Activated CD8-positive, alpha-beta memory T cell treated with anti-CD3 and anti-CD28 coated beads for 1 hour (primary cell): ENCODE results near the gene P2RX2.

ENCODE experiments used
- DNase-seq, 2 donors: peaks; one replicate each; pipeline ENCODE4 v3.0.0-alpha.2; 2020; ENCODE audit warnings: low read depth in 1 of 2; ENCODE audit errors: extremely low read depth in 1 of 2

The P2RX2 gene

DNA sequence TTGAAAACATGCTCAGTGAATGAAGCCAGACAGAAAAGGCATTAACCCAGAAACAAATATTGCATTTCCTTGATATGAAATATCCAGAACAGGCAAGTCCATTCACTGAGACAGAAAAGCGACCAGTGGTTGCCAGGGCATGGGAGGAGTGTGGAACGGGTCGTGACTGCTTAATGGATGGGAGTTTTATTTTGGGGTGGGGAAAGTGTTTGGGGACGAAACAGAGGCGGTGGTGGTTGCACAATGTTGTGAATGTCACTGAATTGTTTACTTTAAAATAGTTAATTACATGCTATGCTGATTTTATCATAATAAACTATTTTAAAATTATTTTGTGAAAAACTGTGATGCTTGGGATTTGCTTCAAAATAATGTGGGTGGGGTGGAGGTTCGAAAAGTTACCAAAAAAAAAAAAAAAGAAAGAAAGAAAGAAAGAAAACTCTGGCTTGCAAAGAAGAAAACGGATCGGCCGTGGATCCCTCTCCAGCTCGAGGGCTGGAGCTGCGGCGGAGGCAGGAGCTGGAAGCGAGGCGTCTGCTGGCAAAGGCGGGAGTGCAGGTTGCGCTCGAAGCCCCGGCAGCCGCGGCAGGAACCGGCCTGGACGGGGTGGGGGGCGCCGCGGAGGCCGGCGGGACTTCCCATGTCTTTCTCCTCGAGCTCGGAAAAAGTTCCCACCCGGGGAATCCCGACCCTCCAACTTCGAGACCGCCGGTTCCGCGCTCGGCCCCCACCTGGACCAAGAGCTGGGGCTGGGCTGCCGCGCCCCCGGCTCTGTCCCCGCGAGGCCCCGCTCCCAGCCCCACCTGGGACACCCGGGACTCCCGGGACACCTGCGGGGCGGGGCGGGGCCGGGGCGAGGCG lies 524 bp upstream of the P2RX2 start:
- DNase-seq = no peak

DNA sequence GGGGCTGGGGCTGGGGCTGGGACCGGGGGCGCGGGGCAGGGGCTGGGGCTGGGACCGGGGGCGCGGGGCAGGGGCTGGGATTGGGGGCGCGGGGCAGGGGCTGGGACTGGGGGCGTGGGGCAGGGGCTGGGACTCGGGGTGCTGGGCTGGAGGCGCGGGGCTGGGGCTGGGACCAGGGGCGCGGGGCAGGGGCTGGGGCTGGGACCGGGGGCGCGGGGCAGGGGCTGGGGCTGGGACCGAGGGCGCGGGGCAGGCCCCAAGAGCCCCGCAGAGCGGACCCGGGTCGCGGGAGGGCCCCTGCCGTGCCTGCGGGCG lies 452 bp downstream of the P2RX2 start:
- DNase-seq = no peak

DNA sequence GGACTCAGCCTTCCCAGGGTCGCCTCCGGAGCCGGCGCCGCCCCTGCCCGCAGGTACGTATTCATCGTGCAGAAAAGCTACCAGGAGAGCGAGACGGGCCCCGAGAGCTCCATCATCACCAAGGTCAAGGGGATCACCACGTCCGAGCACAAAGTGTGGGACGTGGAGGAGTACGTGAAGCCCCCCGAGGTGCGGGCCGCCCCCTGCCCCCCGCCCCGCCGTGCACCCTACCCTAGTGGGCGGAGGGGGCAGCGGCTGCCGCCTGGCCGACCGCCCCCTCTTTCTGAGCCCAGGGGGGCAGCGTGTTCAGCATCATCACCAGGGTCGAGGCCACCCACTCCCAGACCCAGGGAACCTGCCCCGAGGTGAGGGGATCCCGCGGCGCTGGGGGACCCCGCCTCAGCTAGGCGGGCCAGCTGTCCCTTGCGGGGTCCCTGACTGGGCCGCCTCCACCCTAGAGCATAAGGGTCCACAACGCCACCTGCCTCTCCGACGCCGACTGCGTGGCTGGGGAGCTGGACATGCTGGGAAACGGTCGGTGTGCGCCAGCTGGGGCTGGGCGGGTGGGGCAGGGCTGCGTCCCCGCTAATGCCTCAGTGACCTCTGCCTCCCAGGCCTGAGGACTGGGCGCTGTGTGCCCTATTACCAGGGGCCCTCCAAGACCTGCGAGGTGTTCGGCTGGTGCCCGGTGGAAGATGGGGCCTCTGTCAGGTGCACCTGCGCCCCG lies 973 bp downstream of the P2RX2 start:
- DNase-seq = no peak

DNA sequence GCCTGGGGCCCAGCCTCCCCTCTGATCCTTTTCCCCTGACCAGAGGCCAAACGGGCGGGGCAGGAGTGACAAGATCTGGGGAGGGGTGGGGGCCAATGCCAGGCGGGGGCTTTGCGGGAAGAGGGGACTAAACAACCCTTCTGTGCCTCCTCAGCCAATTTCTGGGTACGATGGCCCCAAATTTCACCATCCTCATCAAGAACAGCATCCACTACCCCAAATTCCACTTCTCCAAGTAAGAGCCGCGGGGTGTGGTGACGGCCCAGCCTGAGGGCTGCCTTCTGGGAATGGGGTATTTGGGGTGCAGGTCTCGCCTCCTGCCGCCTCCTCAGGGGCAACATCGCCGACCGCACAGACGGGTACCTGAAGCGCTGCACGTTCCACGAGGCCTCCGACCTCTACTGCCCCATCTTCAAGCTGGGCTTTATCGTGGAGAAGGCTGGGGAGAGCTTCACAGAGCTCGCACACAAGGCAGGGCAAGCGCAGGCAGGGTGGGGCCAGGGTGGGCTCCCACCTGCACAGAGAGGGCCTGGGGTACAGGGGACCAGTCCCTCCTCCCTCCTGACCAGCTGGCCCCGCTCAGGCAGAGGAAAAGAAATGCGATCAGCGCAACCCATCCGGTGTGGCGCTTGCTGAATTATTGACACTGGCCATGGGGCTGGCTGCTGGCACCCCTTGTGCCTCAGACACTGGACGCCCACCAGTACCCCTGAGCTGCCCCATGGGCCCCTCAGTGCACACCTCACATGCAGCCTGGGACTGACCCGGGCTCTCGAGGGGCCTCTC lies 1.7 kb downstream of the P2RX2 start:
- no peak for DNase-seq

DNA sequence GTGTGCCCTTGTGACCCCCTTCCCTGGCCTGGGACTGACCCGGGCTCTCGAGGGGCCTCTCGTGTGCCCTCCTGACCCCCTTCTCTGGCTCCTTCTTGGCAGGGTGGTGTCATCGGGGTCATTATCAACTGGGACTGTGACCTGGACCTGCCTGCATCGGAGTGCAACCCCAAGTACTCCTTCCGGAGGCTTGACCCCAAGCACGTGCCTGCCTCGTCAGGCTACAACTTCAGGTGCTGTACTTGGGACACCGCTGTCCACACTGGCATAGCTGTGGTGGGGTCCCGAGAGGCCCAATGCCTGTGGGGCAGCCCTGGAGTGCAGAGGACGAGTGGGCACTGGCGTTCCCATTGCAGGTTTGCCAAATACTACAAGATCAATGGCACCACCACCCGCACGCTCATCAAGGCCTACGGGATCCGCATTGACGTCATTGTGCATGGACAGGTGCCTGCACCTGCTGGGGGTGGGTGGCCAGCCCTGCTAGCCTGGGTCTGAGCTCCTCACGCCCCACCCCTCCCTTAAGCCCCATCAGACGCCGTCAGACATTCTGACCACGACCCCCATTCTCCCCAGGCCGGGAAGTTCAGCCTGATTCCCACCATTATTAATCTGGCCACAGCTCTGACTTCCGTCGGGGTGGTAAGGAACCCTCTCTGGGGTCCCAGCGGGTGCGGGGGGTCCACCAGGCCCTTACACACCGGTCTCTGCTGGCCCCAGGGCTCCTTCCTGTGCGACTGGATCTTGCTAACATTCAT lies 2.5 kb downstream of the P2RX2 start:
- no peak for DNase-seq

DNA sequence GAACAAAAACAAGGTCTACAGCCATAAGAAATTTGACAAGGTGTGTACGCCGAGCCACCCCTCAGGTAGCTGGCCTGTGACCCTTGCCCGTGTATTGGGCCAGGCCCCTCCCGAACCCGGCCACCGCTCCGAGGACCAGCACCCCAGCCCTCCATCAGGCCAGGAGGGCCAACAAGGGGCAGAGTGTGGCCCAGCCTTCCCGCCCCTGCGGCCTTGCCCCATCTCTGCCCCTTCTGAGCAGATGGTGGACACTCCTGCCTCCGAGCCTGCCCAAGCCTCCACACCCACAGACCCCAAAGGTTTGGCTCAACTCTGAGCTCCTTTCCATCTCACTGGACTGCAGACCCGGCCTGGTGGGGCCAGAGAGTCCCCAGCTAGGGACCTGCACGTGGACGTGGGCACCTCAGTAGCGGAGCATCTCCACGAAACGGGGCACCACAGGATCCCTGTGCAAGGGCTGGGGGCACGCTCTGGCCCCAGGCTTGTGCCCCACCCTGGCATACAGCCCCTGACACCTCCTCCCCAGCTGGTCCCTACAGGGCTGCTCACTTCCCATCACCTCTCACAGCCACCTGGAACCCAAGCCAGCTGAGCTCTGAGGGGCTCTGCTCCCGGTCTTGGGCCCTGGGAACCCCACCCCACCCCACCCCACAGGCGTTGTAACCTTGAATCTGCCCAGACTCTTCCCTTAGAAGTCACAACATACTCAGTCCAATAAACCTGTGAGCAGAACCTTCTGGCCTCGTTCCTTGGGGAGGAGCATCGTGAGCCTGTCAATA lies 3.3 kb downstream of the P2RX2 start:
- DNase-seq = no peak

DNA sequence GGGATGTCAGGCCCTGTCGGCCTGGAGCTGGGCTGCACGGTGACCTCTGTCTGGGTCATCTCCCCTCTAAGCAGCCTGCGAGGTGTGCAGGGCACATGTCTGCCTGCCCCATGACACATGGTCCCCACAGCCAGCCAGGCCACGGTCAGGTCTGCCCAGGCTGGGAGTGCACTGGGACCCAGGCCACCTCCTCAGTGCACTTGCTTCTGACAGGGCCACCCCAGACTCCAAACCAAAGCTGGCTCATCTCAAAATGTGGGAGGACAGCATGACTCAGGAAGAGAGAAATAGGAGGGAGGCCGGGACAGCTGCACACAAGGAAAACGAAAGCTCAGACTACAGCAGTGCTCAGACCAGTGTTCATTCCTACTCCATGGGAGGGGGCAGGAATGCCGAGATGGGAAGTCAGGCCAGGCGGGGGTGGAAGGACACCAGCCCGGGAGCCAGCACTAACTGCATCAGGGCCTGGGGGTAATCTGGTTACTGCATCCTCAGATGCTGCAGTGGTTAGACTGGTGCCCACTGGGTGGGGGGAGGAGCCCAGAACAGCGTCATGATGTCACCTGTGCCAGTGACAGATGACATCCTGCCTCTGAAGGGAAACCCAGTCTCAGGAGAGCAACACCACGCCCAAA lies 4.0 kb downstream of the P2RX2 start:
- DNase-seq = no peak

DNA sequence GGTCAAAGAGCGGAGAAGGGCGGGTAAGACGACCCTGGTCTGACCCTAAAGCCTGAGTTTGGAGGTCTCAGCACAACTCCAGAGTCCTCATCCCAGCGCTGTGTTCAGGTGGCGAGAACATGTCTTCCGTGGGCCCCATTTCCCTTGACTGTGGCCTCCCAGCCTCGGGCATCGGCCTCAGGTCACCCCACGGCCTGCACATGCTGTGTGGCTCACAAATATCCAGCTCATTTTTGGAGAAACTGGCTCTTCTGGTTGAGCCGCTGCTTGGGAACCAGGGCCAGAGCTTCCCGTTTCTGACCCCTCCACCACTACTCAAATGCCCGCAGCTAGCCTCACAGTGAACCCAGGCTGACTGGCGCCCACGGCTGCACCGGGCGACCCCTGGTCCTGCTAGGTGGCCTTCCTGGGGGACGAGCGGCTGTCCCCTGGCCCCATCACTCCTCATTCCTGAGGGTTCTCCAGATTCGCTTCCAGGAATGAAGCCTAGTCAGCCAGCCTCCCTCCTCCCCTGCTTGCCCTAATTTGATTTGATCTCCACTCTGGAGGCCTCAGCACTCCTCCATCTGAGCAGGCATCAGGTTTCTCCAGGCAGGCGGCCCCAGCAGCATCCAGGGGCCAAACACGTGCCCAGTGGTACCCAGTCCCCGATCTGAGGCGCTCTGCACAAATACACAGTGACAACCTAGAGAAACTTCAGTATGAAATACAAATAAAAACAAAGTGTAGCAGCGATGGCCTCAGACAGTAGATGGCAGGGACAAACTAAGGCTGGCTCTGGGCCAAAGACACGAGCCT lies 4.7 kb downstream of the P2RX2 start:
- no peak for DNase-seq

DNA sequence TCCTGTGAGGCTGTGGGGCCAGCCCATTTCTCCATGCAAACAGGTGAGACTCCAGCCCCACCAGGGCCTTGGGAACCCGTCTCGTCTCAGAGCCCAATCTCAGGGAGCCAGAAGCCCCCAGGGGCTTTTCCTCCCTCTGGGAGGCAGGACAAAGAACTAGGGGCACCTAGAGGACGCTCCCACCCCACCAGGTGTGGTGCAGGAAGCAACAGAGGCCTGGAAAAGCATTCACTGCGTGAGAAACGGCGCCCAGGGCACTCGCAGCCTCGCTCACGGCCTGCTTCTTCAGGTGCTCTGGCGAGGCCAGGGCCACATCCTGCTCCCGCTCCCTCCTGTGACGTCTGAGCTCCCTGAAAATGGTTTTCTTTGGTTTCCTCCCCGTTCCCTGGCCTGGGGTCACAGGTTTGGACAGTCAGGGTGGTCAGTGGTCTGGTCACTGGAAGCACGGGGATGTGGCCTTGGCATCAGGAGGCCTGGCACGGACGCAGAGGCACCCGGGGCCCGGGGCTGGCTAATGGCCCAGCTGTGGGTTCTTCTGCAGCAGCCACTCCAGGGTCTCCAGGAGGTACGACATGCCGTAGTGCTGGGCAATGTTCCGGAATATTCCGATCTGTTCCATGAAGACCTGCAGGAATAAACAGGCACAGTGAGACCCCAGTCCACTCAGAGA lies 5.7 kb downstream of the P2RX2 start:
- DNase-seq = no peak

DNA sequence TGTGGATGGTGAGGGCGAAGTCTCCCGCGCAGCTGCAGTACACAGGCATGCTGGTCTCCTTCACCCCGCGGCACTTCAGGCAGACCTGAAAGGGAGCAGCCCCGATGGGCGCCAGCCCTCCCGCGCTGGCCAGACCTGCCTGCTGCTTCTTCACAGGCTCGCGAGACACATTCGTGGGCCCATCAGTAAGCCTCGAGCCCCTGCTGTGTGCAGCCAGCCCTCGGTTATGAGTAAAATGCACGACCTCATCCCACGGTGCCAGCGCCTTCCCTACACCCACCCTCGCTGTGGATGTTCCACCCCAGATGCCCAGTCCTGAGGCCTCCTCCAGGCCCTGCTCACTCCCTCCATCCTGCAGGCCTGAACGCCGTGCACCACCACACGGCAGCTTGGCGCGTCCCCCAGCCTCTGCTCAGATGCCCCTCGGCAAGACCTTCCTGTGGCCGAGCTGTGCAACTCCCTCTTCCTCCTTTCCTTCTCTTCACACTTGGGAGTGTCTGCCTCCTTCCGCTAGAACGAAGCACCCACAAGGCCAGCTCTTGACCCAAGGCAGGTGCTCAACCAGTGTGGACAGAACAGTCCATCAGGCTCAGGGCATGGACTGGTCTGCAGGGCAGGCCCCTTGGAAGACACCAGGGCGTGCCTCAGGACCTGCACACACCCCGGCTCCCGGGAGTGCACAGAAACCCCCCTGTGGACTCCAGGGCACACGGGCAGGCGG lies 6.5 kb downstream of the P2RX2 start:
- no peak for DNase-seq

DNA sequence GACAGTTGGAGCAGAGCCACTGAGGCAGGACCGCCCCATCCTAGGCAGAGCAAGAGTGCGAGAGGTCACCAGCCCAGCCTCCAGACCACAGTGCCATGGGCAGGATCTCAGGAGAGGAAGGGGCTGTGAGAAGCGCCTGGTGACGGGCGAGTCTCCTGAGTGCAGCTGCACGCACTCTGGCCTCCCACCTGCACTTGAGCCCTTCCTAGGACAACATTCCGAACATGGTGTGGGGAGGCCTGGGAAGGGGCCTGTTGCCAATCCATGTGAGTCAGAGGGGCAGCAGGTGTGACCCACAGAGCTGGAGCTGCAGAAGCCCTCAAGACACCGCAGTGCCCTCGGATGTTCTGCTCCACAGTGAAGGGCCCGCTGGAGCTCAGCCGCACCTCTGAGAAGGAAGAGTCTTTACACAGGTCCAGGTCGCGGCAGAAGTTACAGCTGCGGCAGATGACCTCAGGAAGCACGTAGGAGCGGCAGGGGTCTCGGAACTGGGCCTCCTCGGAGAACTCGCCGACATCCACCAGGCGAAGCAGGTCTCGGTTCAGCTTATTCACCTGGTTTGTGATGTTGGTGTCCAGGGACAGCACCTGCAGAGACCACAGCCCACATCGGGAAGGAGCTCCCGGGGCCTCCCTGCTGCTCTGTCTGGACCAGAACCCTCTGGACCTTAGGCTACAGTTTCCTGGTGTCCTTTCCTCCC lies 7.3 kb downstream of the P2RX2 start:
- DNase-seq = no peak

DNA sequence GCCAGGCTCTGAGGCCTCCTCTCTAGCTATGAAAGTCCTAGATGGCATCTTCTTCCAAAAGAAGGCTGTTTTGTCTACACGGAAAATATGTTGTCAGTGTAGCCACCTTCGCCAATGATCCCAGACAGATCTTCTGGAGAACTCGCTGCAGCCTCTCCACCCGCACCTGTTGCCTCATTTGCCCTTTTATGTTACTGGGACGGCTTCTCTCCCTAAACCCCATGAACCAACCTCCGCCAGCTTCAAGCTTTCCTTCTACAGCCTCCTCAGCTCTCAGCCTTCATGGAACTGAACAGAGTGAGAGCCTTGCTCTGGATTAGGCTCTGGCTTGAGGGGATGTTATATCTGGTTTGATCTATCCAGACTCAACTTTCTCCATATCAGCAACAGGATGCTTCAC lies 10.8 kb downstream of the P2RX2 start:
- no peak for DNase-seq

DNA sequence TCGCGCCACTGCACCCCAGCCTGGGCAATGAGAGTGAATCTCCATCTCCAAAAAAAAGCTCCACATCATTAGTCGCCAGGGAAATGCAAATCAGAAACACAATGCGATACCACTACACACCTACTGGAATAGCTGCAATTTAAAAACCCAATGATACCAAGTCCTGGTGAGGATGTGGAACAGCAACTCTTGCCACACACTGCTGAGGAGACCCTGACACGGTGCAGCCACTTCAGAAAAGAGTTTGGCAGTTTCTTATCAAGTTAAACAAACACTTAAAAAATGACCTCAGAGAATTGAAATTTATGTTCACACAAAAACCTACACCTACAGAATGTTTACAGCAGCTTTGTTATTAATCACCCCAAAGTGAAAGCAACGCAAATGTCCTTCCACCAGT lies 12.1 kb downstream of the P2RX2 start:
- no peak for DNase-seq

DNA sequence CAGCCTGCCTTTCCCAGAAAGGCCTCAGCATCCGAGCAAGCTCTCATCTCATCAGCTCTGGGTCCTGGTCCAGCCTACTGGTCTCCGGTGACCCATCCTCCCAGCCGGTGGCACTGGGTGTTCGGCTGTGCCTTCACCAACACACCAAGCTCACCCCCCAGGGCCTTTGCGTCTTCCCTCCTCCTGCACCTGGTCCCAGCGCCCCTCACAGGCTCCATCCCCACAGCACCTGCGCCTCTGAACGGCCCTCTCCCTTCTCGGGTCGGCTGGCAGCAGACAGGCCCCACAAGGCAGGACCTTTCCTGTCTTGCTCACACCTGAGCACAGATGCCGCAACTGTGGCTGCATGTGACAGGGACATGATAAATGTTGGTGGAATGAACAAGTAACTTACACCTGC lies 13.1 kb downstream of the P2RX2 start:
- DNase-seq = no peak

DNA sequence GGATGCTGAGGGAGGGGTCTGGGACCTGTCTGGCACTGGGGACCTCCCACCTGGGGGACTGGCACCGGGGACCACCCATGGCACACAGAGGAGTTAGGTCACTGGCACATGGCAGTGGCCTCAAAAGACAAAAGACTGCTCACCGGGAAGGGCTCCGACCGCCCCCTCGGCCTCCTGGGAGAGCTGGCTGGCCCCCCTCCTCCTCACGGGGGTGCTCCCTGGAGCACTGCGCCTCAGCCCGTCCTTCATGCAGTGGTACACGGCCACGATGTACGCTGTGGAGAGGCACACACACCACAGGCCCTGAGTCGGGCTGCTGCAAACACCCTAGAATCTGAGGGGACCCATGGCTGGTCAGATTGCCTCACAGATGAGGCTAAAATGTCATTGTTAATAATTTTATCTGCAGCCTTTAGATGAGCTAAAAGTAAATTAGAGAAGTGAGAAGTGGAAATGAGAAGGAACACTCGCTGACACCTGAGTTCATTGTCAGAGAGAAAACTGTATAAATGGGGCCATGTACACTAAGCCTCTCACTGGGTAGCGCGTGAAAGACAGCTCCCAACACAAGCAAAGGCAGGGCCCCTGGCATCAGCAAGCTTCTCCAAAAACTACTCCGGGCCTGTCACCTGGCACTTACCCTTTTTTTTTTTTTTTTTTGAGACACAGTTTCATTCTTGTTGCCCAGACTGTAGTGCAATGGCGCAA lies 14.1 kb downstream of the P2RX2 start:
- DNase-seq = no peak

DNA sequence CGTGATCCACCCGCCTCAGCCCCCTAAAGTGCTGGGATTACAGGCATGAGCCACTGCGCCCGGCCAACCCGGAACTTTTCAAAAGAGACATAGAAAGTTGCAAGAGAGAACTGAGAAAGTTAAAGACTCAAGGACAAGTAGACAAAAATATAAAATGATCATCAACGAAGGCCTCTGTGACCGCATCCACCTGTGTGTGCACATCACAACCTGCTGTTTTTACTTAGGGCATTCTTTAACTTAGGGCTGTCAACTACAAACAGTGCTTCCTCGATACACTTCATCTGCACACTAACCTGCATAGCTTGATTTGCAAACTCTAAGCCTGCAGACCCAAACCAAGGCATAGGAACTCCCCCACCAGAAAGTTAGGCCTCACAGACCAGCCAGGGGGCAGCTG lies 14.8 kb downstream of the P2RX2 start:
- no peak for DNase-seq

DNA sequence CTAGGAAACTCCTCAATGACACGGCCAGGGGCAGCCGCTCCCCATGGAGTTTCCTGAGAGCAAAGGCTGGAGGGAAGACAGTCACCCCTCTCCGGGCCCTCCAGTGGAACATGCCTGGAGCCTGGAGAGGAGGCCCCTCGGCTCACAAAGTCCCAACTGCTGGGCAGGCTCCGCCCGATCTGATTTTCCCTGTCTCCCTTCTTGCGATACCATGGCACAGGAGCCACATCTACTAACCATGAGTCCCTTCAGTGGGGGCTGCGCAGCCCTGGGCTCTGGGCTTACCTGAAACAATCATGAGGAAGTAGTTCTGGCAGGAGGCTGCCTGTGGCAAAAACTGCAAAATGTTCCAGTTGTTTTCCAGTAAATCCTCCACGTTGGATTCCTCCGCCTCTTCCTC lies 15.3 kb downstream of the P2RX2 start:
- DNase-seq = no peak
